HG02571 (cell line): ENCODE measurements around the gene GJC1.

Source experiments
- ATAC-seq: cut with Tn5 transposase; IDR thresholded peaks from one replicate; pipeline ENCODE4 v1.9.1; 2021; ENCODE audit warnings: mild to moderate bottlenecking, moderate library complexity; ENCODE audit not compliant: unreplicated experiment

The GJC1 gene

DNA sequence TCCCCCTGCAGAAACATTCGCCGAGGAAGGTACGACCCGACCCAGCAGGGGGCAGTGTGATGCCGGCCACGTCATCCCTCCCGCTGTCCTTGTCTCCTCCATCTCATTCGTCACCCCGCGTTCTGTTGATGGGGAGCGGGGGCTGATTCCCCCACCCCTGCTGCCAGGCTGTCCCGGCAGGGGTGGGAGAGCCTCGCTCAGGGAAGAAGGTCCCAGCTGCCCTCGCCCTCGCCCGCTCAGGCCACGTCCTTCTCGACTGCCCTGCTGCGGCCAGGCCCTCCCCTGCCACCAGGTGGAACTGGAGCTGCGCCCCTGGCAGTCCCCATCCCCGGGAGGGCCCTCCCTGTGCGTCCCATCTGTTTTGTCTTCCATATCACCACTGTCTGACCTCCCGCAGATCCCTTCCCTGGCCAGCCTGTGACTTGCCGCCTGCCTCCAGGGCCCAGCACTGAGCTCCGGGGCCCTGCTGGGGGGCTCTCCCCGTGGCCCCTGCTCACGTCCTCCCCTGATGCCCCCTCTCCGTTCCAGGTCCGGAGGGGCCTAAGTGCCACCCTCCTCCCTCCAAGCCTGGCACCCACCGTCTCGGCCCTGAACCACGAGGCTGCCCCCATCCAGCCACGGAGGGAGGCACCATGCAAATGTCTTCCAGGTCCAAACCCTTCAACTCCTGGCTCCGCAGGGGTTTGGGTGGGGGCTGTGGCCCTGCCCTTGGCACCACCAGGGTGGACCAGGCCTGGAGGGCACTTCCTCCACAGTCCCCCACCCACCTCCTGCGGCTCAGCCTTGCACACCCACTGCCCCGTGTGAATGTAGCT lies 50.7 kb downstream of the GJC1 start:
- no peak for ATAC-seq

DNA sequence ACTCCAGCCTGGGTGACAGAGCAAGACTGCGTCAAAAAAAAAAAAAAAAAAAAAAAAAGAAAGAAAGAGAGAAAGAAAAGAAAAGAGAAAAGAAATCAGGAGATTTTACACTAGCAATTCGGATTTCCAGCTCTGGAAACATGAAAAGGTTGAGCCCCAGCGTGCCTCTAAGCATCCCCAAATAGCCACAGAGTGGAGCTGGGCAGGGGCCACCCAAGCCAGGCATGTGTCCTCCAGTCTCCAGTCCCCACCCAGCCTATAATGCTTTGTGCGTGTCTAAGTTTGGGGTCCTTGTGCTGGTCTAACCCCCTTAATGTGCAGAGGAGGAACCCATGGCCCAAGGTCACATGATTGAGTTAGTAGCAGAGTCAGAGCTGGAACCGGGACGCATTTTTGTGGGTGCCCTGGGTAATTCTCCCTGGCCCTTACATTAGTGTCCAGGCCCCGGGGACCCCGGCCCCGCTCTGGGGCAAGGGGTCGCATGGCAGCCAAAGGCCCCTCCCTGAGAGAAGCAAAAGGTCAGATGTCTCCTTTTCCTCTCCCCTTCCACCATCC lies 51.4 kb downstream of the GJC1 start:
- ATAC-seq = no peak

DNA sequence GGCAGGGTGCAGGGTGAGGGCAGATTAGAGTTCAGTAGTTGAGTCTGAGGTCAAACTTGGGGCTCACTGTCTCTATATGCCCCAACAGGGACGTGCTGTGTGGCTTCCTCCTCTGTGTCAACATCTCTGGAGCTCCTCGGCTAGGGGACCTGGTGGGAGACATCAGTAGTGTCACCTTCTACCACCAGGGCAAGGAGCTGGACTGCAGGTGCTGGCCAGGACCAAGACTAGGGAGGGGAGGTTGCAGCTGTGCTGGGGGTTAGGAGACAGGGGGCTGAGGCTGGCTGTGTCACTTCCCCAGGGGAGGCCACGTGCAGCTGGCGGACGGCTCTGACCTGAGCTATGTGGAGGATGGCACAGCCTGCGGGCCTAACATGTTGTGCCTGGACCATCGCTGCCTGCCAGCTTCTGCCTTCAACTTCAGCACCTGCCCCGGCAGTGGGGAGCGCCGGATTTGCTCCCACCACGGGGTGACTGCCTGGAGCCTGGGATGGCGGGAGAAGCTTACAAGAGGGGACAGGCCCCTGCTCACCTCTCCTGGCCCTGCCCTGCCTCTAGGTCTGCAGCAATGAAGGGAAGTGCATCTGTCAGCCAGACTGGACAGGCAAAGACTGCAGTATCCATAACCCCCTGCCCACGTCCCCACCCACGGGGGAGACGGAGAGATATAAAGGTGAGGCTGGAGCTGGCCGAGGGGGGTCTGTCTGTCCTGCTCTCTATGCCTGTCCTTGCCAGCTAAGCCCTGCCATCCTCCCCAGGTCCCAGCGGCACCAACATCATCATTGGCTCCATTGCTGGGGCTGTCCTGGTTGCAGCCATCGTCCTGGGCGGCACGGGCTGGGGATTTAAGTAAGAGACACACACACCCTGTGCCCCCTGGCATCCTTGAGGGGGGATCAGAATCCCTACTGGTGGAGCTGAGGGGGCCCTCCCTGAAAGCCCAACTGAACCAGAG lies 52.4 kb downstream of the GJC1 start:
- ATAC-seq = no peak

DNA sequence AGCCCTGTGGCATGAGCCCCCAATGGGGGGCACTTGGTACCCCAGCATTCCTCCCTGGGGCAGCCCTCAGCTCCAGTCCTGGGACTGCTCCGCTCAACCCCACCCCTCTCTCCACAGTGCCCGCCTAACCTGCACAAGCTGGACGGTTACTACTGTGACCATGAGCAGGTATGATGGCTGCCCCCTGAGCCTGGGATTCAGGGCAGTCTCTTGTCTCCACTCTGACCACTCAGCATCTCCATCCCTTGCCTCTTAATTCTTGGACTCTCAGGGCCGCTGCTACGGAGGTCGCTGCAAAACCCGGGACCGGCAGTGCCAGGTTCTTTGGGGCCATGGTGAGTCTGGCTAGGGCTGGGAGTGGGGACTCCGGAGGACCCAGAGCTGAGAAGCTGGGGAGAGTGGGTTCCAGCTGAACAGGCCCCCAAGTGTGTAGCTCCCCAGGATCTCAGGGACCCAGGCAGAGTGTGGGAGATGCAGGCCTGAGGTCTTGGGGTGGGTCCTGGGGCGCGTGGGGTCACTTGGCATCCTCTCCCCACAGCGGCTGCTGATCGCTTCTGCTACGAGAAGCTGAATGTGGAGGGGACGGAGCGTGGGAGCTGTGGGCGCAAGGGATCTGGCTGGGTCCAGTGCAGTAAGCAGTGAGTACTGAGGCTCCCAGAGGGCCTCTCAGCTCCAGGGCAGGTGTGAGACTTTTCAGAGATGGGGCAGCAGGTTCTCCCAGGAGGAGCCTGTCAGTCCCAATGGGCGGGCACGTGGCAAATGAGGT lies 53.3 kb downstream of the GJC1 start:
- no peak for ATAC-seq

DNA sequence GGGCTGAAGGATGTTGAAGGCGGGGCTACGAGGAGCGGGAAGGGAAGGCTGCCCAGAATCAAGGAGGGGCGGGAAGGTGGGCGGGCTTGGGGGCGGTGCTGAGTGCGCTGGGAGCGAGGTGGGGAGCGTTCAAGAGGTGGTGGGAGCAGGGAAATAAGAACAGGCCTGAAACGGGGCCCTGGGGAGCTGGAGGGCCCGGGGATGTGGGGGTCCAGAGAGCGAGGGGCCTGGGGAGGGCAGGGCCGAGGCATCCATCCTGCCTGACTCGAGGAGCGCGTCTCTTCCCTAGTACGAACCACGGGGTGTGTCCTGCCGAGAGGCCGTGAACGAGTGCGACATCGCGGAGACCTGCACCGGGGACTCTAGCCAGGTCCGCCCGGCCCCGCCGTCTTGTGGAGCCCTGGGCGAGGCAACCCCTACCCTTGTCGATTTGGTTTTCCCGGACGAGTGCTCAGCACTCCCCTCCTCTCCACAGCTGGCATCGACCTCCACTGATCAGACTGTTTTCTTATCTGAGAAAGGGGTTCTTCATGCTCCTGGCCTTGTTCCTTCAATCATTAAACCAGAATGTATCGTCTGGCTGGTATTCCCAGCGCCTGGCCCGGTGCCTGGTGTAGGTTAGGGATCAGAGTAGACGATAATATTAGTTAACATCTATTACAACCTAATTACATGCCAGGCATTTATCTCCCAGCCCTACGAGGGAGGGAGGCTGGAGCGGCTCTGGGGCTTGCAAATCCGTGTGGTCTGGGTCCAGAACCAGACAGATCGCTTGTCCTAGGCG lies 54.1 kb downstream of the GJC1 start:
- ATAC-seq = peak; percentile 8

DNA sequence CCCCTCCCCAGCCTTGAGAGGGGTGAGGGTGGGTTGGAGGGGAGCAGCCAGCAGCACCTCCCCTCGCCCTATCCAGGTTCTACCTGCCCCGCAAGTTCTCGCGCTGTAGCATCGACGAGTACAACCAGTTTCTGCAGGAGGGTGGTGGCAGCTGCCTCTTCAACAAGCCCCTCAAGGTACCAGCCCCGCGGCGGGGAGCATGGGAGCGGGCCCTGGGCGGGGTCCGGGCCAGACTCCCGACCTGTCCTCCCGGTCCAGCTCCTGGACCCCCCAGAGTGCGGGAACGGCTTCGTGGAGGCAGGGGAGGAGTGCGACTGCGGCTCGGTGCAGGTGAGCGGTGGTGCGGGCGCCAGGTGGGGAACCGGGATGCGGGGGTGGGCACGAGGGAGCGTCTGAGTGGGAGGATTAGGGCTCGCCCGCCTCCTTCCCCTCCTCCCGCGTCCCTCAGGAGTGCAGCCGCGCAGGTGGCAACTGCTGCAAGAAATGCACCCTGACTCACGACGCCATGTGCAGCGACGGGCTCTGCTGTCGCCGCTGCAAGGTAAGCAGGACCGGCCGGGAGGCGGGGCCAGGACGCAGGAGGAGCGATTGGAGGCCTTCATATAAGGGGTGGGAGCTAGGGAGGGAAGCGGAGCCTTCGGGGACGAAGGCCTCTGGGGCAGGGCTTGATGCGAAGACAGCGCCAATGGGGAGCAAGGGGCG lies 54.8 kb downstream of the GJC1 start:
- ATAC-seq = peak; percentile 72

DNA sequence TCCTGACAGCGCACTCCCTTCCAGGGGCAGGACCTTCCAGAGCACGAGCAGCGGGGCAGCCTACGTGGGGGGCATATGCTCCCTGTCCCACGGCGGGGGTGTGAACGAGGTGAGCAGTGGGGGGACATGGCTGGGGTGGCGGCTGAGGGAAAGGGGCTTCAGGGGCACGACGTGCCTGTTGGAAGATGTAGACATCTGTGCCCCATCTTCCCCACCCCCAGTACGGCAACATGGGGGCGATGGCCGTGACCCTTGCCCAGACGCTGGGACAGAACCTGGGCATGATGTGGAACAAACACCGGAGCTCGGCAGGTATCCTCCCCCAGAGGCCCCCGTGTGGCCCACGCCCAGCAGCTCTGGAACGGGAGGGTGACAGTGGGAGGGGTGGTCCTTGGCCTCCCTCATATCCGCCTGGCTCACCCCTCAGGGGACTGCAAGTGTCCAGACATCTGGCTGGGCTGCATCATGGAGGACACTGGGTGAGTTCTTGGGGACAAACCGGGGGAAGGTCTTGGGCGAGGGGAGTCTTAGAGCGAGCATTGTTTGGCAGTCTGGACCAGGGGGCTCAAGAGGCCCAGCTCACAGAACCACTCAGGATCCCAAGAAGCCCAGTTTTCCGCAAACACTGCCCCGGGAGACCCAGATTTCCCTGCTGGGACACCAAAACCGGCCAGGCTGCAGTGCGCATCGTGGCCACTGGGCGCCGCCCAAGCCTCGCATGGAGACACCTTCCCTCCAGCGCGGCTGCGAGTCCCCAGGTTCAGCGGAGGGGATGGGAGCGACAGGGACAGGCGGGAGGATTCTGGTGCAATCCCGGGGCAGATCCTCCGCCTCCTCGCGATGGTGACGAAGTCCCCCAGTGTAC lies 55.6 kb downstream of the GJC1 start:
- no peak for ATAC-seq

DNA sequence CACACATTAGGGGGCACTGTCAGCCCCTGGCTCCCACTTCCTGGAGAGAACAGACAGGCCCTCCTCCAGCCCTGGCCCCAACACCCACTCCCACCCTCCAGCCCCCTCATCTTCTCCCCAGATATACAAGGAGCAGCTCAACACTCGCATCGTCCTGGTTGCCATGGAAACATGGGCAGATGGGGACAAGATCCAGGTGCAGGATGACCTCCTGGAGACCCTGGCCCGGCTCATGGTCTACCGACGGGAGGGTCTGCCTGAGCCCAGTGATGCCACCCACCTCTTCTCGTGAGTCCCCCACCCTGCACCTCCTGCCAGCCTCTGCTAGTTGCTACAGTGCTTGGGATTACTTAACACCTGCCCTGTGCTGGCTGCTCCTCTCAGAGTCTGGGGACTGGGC lies 56.9 kb downstream of the GJC1 start:
- no peak for ATAC-seq

DNA sequence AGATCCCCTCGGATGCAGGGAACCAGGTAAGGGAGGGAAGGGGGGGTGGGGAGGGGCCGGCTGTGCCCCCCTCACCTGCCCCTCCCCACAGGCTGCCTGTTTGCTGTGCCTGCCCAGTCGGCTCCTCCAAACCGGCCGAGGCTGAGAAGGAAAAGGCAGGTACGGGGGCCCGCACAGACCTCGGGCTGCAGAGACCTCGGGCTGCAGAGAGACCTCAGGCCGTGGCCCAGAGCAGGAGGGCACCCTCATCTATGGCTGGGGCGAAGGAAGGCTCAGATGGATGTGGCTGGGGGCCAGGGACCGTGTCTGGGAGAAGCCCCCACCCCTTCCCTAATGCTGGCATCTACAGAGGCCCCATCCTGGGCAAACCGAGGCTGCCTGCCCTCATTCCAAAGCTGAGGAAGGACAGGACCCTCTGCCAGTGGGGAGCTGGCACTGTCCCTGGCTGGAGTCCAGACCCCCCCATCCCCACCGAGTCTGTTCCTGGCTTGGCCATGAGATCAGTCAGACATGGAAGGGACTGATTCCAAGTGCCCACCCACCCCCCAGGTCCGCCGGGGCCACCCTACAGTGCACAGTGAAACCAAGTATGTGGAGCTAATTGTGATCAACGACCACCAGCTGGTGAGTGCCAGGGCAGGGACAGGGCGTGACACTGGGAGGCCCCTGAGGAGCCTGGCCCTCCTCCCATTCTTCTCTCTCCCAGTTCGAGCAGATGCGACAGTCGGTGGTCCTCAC lies 57.6 kb downstream of the GJC1 start:
- ATAC-seq = no peak

DNA sequence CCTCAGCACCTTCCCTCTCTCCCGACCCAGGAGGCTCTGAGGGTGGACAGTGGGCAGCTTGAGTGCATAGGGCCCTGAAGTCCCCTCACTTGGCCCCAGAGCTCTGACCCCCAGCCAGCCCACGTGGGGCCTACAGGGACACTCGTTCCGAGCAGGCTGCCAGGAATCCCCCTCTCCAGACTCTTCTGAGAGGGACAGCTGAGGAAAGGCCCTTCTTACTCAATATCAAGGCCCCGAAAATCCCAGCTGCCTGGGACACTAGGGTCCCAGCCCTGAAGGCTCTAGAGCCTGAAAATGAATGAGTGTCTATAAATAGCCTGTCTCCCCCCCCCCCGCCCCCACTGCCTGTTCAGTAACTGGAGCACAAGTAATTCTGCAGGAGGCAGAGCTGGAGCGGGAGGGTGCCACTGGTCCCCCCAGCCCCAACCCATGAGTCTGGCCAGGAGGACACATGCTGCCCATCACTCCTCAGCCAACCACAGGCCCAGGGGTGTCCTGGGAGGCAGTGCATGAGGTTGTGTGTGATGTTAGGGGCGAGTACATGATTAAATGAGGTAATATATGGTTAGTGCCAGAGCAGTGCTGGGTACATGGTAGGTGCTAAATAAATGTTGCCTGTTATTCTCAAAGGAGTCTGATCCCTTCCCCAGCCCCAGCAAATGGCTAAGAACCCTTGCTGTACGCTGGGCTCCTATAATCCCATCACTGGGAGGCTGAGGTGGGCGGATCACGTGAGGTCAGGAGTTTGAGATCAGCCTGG lies 59.7 kb downstream of the GJC1 start:
- ATAC-seq = no peak

DNA sequence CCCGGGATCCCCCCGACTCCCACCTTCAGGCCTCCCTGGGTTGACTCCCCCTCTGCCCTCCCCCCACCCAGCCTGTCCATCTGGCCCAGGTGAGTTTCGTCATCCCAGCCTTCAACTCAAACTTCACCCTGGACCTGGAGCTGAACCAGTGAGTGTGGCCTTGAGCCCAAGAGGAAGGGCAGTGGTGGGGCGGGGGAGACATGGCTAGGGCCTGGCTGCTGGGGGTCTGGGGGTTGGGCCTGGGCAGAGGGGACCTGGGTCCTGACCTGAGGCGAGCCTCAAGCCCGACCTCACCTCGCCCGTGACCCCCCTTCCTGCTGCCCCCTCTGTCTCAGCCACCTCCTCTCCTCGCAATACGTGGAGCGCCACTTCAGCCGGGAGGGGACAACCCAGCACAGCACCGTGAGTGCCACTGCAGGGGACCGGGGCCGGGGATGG lies 60.4 kb downstream of the GJC1 start:
- no peak for ATAC-seq

DNA sequence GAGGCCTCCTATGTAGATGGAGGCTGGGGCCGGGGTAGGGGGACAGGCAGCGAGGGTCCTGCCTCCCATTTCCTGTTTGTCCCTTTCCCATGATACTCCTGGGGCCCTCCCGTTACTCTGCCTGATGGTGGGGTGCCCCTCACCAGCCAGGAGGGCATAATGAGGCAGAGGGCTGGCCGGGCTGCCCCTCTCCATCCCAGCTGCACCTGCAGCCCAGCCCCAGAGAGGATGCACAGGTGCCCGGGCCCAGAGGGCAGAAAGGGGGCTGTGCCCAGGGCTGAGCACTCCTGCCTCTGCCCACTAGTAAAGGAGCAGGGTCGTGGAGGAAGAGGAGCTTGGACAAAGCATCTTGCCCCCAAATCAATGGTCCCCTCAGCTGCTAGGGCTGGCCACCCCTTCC lies 60.9 kb downstream of the GJC1 start:
- no peak for ATAC-seq

DNA sequence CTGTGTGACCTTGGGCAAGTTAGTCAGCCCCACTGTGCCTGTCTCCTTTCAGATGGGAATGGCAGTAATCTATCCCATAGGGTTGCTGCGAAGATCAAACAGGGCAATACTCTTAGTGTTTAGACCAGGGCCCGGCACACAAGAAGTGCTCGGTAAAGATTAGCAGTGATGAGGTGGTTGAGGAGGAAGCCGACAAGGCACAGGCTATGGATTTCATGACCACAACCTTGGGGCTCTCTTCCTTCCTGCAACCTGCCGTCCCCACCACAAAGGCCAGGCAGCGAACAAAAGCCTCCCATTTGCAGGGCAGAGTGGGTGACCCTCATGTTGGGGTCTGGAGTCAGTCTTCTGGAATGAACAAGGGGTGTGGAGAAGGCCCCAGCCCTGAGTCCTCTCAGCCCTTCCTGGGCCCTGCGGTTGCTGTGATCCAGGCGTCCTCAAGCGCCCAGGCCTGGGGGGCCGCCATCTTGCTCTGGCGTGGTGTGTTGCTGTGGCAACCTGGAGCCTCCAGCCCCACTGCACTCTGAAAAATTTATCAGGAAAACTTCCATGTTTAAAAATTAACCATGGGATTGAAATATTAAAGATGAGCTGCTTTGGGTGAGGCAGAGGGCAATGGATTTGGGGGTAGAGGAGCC lies 61.5 kb downstream of the GJC1 start:
- no peak for ATAC-seq

DNA sequence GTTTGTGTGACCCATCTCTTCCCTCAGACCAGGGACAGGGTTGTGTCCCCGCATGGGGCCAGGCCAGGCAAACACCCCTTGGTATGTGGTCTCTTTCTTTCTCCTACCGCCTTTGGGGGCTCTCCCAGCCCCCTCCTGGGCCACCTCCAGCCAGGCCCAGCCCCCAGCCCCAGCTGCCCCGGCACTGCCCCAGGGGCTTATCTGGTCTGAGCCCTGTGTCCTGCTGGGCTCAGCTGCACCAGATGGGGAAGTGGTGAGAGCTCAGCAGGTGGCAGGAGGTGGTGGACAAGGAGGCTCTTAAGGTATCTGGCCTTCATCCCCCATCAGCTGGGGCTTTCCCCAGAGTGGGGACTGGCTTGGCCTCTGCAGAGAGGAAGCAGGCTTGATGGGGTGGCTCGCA lies 62.6 kb downstream of the GJC1 start:
- no peak for ATAC-seq

DNA sequence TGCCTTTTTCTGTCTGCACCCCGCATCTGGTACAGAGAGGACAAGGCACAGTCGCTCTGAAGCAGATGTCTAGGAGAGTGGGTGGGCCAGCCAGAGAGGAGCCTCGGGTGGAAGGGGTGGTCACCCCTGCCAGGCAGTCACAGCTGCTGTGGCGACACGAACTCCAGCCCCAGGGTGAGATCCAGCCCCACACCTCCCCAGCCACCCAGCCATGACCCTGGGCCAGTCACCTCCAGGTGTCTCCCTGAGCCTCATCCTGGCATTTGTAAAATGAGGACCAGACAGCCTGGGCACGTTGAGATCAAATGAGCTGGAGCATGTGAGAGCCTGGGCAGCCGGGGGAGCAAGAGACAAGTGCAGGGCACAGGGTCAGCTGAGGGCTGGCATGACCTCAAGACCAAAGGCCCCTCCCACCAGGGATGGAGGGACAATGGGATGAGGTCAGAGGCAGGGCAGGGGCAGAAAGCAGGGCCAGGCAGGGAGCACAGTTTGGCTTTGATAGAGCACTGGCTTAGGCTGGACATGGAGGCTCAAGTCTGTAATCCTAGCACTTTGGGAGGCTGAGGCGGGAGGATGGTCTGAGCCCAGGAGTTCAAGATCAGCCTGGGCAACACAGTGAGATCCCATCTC lies 63.6 kb downstream of the GJC1 start:
- no peak for ATAC-seq

DNA sequence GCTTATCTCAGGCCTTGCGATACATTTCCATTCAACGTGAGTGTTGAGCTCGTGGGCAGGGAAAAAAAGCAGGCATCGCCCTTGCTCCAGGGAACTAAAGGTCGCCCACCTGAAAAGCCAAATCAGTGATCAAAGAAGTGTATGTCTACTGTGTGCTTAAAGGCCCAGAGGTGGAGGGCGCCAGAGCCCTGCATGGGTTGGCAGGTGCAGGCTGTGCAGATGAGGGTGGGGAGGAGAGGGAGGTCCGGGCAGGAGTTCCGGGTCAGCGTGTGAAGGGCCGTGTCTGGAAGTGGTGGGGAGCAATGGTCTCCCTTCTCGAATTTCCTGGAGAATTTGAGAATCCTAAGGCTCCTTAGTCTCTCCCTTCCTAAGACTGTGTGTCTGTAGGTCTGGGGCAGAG lies 64.1 kb downstream of the GJC1 start:
- ATAC-seq = no peak
